Mesothelial cell of epicardium (in vitro differentiated cells): ENCODE data around the gene DAO. TPM values are rescaled to one million over a fixed set of nuclear protein-coding genes. Genes with fewer than 3 reads are reported as not detected.

ENCODE experiments used
- DNase-seq, 2 experiments: peaks; one replicate each; pipeline ENCODE4 v3.0.0; 2021; ENCODE audit warnings: low spot score in 2 of 2; ENCODE audit not compliant: unreplicated experiment in 2 of 2
- H3K27ac Mint-ChIP-seq: 2 replicates; pipeline ENCODE4 v1.8.0; 2021; ENCODE audit warnings: mixed read lengths
- H3K27me3 Mint-ChIP-seq: 2 replicates; pipeline ENCODE4 v1.8.0; 2021; ENCODE audit warnings: low read depth, mixed read lengths
- H3K36me3 Mint-ChIP-seq: 2 replicates; pipeline ENCODE4 v1.8.0; 2021; ENCODE audit warnings: mixed read lengths
- H3K4me1 Mint-ChIP-seq: 2 replicates; pipeline ENCODE4 v1.8.0; 2021; ENCODE audit warnings: mixed read lengths
- H3K4me3 Mint-ChIP-seq: 2 replicates; pipeline ENCODE4 v1.8.0; 2021; ENCODE audit warnings: mild to moderate bottlenecking, moderate library complexity, mixed read lengths
- H3K9me3 Mint-ChIP-seq: 2 replicates; pipeline ENCODE4 v1.8.0; 2021; ENCODE audit warnings: mixed read lengths
- total RNA-seq: library from RNA; stranded (reverse); gene quantifications from 3 replicates; pipeline ENCODE4 v1.2.1, GENCODE V29; 2021
- TF ChIP-seq, protein P1 (sequence below): fragments of 200-600 bp; sonication (generic); IDR thresholded peaks from one replicate; pipeline ENCODE4 v1.5.0; 2021; ENCODE audit warnings: antibody characterized with exemption; ENCODE audit not compliant: unreplicated experiment

The DAO gene
- total RNA-seq, 1 donor from 2014 or later, result not detected

DNA sequence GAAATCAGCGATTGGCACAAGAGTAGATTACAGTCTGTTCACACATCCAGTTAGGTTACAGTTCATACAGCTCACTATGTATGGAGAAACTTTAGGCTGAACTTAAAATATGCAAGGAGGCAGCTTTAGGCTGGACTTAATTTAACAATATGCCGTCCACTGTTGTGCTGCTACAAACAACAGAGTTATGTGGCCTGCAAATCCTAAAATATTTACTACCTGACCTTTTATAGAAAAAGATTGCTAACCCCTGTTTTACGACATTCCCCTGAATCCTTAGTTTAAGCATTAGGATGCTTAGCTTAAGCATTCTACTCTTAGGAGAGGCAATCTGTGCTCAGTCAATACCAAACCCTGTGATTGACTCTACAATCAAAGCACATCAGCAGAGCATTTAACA lies 50.9 kb downstream of the DAO start:
- Mint-ChIP-seq H3K36me3 (no peaks in the 10 kb centered on the region), H3K4me3 (no peak overlapping the region), H3K9me3 (peaks cover 9% of the 10 kb centered on the region), H3K27ac (no peak overlapping the region), H3K4me1 (peaks cover 3% of the 10 kb centered on the region), H3K27me3 (peaks cover 5% of the 10 kb centered on the region)
- no peak for DNase-seq
- TF ChIP-seq, protein P1, sequence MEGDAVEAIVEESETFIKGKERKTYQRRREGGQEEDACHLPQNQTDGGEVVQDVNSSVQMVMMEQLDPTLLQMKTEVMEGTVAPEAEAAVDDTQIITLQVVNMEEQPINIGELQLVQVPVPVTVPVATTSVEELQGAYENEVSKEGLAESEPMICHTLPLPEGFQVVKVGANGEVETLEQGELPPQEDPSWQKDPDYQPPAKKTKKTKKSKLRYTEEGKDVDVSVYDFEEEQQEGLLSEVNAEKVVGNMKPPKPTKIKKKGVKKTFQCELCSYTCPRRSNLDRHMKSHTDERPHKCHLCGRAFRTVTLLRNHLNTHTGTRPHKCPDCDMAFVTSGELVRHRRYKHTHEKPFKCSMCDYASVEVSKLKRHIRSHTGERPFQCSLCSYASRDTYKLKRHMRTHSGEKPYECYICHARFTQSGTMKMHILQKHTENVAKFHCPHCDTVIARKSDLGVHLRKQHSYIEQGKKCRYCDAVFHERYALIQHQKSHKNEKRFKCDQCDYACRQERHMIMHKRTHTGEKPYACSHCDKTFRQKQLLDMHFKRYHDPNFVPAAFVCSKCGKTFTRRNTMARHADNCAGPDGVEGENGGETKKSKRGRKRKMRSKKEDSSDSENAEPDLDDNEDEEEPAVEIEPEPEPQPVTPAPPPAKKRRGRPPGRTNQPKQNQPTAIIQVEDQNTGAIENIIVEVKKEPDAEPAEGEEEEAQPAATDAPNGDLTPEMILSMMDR, result no peak

- Mint-ChIP-seq H3K27me3 (peaks cover 22% of the 10 kb centered on the region), H3K27ac (no peak overlapping the region), H3K4me3 (no peak overlapping the region), H3K36me3 (no peaks in the 10 kb centered on the region), H3K9me3 (no peaks in the 10 kb centered on the region), H3K4me1 (peaks cover 3% of the 10 kb centered on the region)
- no peak for DNase-seq
- TF ChIP-seq, protein P1, result no peak
Measured at GRCh38 chr12:108933949-108934348, 54.1 kb downstream of the DAO start.

GRCh38 chr12:108935159-108935763 lies 55.4 kb downstream of the DAO start:
- no peak overlapping the region for H3K27ac Mint-ChIP-seq
- no peaks in the 10 kb centered on the region for H3K36me3 Mint-ChIP-seq
- peaks cover 22% of the 10 kb centered on the region for H3K27me3 Mint-ChIP-seq
- no peak overlapping the region for H3K4me3 Mint-ChIP-seq
- no peak for DNase-seq
- TF ChIP-seq, protein P1, result no peak
- no peaks in the 10 kb centered on the region for H3K9me3 Mint-ChIP-seq
- H3K4me1 Mint-ChIP-seq, result peaks cover 3% of the 10 kb centered on the region

DNA sequence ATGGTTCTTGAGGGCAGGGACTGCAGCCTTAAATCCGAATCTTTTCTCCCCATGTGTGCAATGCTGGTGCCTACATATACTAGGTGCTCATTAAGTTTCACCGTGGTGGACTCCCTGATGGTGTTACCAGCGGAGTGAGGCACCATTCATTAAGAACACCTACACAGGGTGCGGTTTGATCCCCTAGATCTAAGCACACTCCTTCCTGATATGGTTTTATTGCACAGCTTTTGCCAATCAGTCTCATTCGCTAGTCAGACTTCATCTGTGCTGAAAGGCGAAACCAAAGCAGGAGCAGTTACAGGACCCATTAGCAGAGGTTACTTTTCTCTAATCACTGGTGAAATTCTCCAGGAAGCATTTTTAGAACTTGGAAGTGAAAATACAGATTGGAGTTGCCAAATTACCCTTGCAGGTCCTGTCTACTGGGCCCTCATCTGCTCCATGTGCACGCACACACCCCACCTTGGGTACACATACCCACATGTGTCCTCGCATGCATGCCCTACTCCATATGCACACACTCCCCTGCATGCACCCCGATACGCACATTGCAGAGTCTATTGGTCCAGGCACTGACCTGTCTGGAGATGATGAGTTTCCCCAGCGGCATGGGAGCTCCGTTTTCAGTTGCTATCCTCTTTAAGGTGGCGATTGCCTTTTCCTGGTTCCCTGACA lies 58.5 kb downstream of the DAO start:
- Mint-ChIP-seq H3K9me3 (no peaks in the 10 kb centered on the region), H3K27me3 (peaks cover 22% of the 10 kb centered on the region), H3K27ac (no peak overlapping the region), H3K36me3 (no peaks in the 10 kb centered on the region), H3K4me3 (no peak overlapping the region), H3K4me1 (no peaks in the 10 kb centered on the region)
- TF ChIP-seq, protein P1, result no peak
- no peak for DNase-seq

- Mint-ChIP-seq H3K4me1 (no peaks in the 10 kb centered on the region), H3K4me3 (no peak overlapping the region), H3K27ac (no peak overlapping the region), H3K27me3 (peaks cover 20% of the 10 kb centered on the region), H3K9me3 (no peaks in the 10 kb centered on the region), H3K36me3 (no peaks in the 10 kb centered on the region)
- no peak for DNase-seq
- TF ChIP-seq, protein P1, result no peak
Measured at GRCh38 chr12:108939594-108939993, 59.7 kb downstream of the DAO start.
